NCI-H1694 (cell line): Measurements from ENCODE around the gene P2RY8.
"Not testable (repeated sequence)": the region's sequence is repeated elsewhere in the genome, so short reads cannot be mapped to it uniquely, and the experiment has no call there.

Source experiments
- DNase-seq: peaks from one replicate; lab custom pipeline; 2025; lab: John Stamatoyannopoulos, UW

Gene P2RY8

DNA sequence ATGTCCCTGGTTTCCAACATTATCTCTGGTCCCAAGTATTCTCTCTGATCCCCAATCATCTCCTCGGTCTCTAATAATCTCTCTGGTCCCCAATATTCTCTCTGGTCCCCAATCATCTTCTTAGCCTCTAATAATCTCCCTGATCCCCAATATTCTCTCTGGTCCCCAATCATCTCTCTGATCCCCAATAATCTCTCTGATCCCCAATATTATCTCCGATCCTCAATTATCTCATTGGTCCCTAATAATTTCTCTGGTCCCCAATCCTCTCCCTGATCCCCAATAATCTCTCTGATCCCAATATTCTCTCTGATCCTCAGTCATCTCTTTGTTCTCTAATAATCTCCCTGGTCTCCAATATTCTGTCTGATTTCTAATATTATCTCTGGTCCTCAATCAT is 16.6 kb downstream of the P2RY8 start:
- DNase-seq: no peak

DNA sequence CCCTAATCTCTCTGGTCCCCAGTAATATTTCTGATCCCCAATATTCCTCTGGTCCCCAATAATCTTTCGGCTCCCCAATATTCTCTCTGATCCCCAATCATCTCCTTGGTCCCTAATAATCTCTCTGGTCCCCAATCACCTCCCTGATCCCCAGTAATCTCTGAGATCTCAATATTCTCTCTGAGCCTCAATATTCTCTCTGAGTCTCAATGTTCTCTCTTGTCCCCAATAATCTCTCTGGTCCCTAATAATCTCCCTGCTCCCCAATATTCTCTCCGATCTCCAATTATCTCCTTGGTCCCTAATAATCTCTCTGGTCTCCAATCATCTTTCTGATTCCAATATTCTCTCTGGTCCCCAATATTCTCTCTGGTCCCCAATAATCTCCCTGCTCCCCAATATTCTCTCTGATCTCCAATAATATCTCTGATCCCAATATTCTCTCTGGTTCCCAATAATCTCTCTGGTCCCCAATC is 17.9 kb downstream of the P2RY8 start:
- no peak for DNase-seq

DNA sequence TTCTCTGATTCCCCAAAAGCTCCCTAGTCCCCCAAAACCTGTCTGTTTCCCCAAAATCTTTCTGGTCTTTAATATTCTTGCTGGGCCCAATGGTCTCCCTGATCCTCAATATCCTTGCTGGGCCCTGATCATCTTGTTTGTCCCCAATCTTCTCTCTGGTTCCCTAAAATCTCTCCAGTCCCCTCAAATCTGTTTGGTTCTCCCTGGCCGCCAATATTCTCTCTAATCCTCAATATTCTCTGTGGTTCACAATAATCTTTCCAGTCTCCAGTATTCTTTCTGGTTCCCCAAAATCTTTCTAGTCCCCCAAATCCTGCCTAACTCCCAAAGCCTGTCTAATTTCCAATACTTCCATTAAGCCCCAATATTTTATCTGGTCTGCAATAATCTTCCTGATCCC is 18.5 kb downstream of the P2RY8 start:
- DNase-seq: no peak

DNA sequence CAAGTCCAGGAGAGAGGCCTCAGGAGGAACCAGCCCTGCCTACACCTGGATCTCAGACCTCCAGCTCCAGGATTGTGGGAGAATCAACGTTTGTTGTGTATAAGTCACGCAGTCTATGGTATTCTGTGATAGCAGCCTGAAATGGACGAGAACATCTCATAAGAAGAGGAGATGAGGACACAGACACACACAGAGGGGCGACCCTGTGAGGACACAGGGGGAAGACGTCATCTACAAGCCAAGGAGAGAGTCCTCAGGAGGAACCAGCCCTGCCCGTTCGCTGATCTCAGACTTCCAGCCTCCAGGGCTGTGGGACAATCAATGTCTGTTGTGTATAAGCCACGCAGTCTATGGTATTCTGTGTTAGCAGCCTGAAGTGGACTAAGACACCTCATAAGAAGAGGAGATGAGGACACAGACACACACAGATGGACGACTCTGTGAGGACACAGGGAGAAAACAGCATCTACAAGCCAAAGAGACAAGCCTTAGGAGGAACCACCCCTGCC is 20.3 kb downstream of the P2RY8 start:
- DNase-seq: no peak

DNA sequence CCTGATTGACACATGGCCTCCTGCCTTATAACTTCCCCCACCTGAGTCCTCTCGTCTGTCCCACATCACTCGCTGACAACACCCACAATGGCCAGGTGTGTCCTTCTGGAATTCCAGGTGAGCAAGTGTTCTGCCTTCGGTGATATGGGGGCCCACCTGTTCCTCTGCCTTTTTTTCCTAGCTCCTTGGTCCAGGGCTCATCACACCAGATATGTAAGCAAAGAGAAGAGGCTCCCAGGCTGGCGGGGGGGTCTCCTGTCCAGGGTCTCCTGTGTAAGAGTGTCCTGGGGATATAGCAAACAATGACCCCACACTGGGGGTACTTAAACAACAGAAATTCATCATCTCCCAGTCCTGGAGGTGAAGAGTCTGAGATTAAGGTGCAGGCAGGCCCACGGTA is 25.2 kb downstream of the P2RY8 start:
- no peak for DNase-seq

DNA sequence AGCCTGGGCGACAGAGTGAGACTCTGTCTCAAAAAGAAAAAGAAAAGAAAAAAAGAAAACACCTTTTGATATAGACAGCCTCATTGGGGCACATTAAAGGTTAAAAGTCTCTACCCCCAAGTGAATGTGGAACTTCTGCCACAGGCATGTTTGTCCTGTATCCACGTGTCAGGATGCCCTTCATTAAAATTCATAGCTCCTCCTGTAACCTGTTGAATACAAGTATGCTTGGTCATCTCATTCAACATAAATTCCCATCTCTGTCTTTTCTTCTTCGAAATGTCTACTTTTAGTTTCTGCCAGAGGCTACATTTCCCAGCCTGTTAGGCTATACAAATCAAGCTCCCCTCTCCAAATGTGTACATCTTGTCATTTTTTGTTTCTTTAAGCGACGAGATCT is 25.8 kb downstream of the P2RY8 start:
- no peak for DNase-seq

- no peak for DNase-seq
Measured at GRCh38 chrX:1507511-1508463, 29.2 kb downstream of the P2RY8 start.

DNA sequence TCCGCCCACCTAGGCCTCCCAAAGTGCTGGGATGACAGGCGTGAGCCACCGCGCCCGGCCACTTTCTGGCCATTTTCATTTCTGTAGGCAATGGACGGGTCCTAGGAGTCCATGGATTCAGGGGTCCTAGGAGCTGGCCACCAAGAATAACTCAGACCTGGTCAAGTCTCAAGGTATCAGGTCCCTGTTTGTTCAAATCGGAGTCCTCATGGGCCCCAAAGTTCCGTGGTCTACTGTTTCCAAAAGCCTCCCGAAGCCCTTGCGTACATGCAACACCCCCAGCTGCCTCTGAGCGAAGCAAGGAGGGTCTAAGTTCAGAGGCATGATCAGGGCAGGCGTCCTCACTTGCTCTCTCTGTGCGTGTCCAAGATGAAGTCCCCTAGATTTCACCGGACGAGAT is 30.1 kb downstream of the P2RY8 start:
- DNase-seq: no peak

DNA sequence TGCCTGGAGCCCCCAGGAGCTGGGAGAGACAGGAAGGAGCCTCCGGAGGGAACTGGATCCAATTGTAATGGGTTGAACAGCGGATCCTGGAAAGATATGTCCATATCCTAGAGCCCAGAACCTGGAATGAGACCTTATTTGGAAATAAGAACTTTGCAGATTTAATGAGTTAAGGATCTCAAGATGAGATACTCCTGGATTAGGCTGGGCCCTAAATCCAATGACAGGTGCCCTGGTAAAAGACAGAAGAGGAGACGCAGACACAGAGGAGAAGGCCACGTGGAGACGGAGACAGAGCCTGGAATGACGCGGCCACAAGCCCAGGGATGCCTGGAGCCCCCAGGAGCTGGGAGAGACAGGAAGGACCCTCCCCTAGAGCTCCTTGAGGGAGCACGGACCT is 34.1 kb downstream of the P2RY8 start:
- no peak for DNase-seq

DNA sequence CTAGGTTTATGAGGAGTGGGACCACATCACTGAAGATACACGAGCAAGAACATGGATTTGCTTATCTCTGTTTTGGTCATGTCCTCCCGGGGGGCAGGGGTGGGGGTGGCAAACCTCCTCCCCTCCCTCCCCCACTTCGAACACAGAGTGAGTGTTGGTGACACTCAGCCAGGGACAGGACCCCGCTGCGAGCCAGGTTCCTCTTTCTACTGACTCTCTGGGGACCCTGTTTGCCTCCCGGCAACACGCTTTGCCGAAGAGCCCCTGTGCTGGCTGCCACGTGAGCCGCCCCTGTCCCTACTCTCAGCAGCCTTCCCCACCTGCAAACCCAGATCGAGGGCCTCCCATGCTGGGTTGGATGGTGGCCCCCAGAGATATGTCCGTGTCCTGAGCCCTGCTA is 34.7 kb downstream of the P2RY8 start:
- DNase-seq: no peak

DNA sequence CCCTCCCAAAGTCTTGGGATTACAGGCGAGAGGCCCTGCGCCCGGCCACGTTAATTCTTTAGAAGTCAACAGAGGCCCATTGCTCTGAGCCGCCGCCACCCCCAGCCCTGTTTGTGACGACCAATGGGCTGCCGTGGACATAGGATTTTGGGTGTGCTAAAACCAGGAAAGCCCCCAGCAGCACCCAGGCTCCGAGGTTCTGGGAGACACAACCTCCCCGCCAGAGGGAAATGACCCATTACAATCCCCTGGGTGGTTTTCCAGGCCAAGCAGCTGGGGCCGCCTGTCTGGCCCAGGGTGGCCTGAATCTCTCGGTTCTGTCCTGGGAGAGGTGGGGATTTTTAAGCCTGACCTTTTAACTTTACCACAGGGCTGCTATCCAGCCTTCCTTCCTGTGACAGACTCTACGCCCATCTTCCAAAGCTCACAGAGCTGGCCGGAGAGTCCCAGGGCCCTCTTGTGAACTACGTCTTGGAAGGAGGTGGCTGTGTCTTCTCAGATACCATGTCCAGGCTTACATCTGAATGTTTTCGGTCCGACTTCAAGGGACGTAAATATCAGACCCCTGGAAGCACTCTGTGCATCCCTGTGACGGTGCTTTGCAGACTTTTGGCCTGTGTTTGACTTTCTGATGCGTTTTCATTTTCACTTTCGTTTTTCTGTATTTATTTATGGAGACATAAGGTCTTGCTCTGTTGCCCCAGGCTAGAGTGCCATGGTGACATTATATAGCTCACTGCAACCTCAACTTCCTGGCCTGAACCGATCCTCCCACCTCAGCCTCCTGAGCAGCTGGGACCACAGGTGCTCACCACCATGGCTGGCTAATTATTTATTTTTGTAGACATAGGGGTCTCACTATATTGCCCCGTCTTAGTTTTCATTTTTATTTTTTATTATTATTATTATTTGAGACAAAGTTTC is 36.0 kb downstream of the P2RY8 start:
- no peak for DNase-seq

GRCh38 chrX:1496076-1496475 is 40.9 kb downstream of the P2RY8 start:
- no peak for DNase-seq

DNA sequence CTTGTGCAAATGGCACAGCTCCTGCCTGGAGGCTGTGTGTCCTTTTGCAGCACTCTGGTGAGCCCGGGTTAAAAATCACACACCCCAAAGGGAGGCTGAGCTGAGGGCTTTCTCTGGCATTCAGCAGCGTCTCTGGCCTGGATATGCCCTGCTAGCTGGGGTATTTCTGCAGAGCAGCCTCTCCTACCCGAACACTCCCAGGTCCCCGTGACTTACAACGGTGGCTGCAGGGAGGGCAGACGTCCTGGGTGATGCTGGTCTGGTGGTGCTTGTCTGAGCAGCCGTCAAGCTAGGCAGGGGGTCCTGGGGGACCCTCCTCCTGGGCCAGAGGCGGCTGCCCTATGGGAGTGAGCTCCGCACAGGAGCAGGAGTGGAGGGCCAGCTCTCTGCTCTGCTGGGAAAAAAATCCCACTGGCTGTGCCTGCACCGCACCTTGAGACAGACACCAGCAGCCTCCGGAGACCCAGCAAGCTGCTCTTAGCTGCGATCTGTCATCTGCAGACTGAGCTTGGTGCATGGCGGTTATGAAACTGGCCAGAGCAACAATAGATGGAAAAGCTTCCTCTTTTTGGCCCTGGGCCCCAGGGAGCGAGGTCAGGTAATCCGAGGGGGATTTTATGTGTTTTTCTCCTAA is 43.0 kb downstream of the P2RY8 start:
- DNase-seq: no peak

DNA sequence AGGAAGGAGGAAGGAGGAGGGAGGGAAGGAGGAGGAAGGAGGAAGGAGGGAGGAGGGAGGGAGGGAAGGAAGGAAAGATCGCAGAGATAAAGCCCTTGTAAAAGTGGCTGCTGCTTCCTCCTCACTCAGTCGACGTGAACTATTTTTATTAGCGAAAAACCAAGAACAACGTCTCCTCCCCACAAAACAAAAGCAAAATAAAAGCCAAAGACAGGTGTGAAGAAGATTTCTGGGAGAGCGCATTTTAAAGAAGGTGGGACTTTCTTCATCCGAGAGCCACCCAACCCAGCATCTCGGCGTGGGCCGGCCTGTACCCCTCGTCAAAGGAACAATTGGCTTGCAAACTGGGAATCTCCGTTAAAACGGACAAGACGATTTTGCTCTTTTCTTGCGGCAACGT is 43.6 kb downstream of the P2RY8 start:
- DNase-seq: no peak

GRCh38 chrX:1492421-1493012 is 44.5 kb downstream of the P2RY8 start:
- no peak for DNase-seq

- DNase-seq: no peak
Measured at GRCh38 chrX:1491851-1492349, 45.1 kb downstream of the P2RY8 start.

DNA sequence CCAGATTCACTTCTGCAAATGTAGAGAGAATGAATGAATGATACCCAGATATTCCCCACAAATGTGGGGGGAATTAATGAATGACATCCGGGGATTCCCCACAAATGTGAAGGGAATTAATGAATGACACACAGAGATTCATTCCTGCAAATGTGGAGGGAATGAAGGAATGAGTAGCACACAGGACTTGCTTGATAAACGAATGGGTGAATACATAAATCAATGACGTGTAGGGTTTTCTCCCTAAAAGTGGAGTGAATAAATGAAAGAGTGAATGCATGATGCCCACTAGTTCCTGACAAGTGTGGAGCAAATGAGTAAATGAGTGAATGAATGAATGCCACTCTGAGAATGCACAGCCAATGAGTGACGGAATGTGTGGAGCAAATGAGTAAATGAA is 45.7 kb downstream of the P2RY8 start:
- DNase-seq: not testable (repeated sequence)

DNA sequence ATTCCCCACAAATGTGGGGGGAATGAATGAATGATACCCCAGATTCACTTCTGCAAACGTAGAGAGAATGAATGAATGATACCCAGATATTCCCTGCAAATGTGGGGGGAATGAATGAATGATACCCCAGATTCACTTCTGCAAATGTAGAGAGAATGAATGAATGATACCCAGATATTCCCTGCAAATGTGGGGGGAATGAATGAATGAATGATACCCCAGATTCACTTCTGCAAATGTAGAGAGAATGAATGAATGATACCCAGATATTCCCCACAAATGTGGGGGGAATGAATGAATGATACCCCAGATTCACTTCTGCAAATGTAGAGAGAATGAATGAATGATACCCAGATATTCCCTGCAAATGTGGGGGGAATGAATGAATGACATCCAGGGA is 46.3 kb downstream of the P2RY8 start:
- DNase-seq: not testable (repeated sequence)

DNA sequence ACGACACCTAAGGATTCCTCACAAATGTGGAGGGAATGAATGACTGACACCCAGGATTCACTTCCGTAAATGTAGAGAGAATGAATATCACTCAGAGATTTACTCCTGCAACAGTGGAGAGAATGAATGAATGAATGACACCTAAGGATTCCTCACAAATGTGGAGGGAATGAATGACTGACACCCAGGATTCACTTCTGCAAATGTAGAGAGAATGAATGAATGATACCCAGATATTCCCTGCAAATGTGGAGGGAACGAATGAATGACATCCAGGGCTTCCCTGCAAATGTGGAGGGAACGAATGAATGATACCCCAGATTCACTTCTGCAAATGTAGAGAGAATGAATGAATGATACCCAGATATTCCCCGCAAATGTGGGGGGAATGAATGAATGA is 47.6 kb downstream of the P2RY8 start:
- DNase-seq: not testable (repeated sequence)

DNA sequence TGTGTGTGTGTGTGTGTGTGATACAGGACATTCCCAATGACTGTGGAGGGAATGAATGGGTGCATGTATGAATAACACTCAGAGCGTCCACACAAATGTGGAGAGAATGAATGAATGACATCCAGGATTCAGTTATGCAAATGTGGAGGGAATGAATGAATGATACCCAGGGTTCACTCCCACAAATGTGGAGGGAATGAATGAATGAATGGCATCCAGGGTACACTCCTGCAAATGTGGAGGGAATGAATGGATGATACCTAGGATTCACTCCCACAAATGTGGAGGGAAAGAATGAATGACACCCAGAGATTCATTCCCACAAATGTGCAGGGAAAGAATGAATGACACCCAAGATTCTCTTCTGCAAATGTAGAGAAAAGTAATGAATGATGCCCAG is 48.2 kb downstream of the P2RY8 start:
- no peak for DNase-seq

GRCh38 chrX:1488141-1488540 is 48.8 kb downstream of the P2RY8 start:
- no peak for DNase-seq
